NCI-H146 (cell line): ENCODE data around the gene AQR.

Experiments
- DNase-seq: peaks from one replicate; lab custom pipeline; 2025; lab: John Stamatoyannopoulos, UW

The AQR gene

GRCh38 chr15:34876640-34877039 is 92.9 kb downstream of the AQR start:
- no peak for DNase-seq

- no peak for DNase-seq
Observed at GRCh38 chr15:34869110-34869509, 100.4 kb downstream of the AQR start.

GRCh38 chr15:34865531-34865930 is 104.0 kb downstream of the AQR start:
- no peak for DNase-seq

GRCh38 chr15:34861214-34861613 is 108.3 kb downstream of the AQR start:
- DNase-seq: no peak

GRCh38 chr15:34855893-34856292 is 113.6 kb downstream of the AQR start:
- DNase-seq: no peak

- no peak for DNase-seq
Observed at GRCh38 chr15:34855413-34855812, 114.1 kb downstream of the AQR start.

GRCh38 chr15:34854232-34854631 is 115.3 kb downstream of the AQR start:
- no peak for DNase-seq

- DNase-seq: no peak
Observed at GRCh38 chr15:34853001-34853758, 116.4 kb downstream of the AQR start.

GRCh38 chr15:34851751-34852150 is 117.8 kb downstream of the AQR start:
- DNase-seq: no peak

GRCh38 chr15:34851007-34851406 is 118.5 kb downstream of the AQR start:
- DNase-seq: no peak

GRCh38 chr15:34850121-34850520 is 119.4 kb downstream of the AQR start:
- DNase-seq: no peak

GRCh38 chr15:34849364-34849959 is 120.1 kb downstream of the AQR start:
- DNase-seq: no peak

- DNase-seq: no peak
Observed at GRCh38 chr15:34847598-34847997, 121.9 kb downstream of the AQR start.

GRCh38 chr15:34841262-34841725 is 128.2 kb downstream of the AQR start:
- DNase-seq: no peak

- DNase-seq: no peak
Observed at GRCh38 chr15:34838282-34838681, 131.3 kb downstream of the AQR start.

GRCh38 chr15:34837246-34838016 is 132.1 kb downstream of the AQR start:
- no peak for DNase-seq

- no peak for DNase-seq
Observed at GRCh38 chr15:34828145-34828911, 141.2 kb downstream of the AQR start.

GRCh38 chr15:34821831-34822230 is 147.7 kb downstream of the AQR start:
- DNase-seq: no peak

GRCh38 chr15:34820110-34820509 is 149.4 kb downstream of the AQR start:
- no peak for DNase-seq

GRCh38 chr15:34818526-34818925 is 151.0 kb downstream of the AQR start:
- DNase-seq: no peak

GRCh38 chr15:34815836-34816235 is 153.7 kb downstream of the AQR start:
- DNase-seq: no peak
